Stomach (tissue), 4 donors: ENCODE measurements around the gene CDH16.

ENCODE experiments used
- EP300 ChIP-seq: sonication (generic); formaldehyde crosslinking; IDR thresholded peaks from one replicate; pipeline ENCODE4 v1.6.1; 2017; ENCODE audit warnings: antibody characterized with exemption
- POLR2A ChIP-seq, 4 donors: fragments of 450-650 bp; IDR thresholded peaks; one replicate each; pipeline ENCODE4 v1.6.1; 2016; ENCODE audit warnings: antibody characterized with exemption in 4 of 4, control low read depth in 2 of 4, mild to moderate bottlenecking in 1 of 4, moderate library complexity in 1 of 4
- POLR2AphosphoS5 ChIP-seq, 3 donors: sonication (generic); formaldehyde crosslinking; IDR thresholded peaks; one replicate each; pipeline ENCODE4 v1.6.1; 2016; ENCODE audit warnings: antibody characterized with exemption in 3 of 3
- TF ChIP-seq, protein P1 (sequence below), 7 experiments: fragments of 450-650 bp in 4 of 7; fragments of 200-600 bp in 3 of 7; sonication (generic) in 3 of 7; IDR thresholded peaks; one replicate each; pipeline ENCODE4 v1.5.1; 2016 to 2019; ENCODE audit warnings: antibody characterized with exemption in 7 of 7, control low read depth in 2 of 7, mild to moderate bottlenecking in 1 of 7

DNA sequence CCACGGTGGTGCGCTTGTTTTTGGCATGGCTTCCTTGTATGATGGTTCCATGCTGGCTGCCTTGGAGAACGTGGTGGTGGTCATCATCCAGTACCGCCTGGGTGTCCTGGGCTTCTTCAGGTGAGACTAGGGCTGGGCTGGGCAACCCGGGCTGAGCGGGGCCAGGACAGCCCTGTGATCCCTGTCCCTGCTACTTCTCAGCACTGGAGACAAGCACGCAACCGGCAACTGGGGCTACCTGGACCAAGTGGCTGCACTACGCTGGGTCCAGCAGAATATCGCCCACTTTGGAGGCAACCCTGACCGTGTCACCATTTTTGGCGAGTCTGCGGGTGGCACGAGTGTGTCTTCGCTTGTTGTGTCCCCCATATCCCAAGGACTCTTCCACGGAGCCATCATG lies 21.6 kb upstream of the CDH16 start:
- TF ChIP-seq, protein P1, sequence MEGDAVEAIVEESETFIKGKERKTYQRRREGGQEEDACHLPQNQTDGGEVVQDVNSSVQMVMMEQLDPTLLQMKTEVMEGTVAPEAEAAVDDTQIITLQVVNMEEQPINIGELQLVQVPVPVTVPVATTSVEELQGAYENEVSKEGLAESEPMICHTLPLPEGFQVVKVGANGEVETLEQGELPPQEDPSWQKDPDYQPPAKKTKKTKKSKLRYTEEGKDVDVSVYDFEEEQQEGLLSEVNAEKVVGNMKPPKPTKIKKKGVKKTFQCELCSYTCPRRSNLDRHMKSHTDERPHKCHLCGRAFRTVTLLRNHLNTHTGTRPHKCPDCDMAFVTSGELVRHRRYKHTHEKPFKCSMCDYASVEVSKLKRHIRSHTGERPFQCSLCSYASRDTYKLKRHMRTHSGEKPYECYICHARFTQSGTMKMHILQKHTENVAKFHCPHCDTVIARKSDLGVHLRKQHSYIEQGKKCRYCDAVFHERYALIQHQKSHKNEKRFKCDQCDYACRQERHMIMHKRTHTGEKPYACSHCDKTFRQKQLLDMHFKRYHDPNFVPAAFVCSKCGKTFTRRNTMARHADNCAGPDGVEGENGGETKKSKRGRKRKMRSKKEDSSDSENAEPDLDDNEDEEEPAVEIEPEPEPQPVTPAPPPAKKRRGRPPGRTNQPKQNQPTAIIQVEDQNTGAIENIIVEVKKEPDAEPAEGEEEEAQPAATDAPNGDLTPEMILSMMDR (IDR thresholded peaks at IDR 0.05), result no peak
- TF ChIP-seq POLR2A (IDR thresholded peaks at IDR 0.05), result no peak
- no peak for TF ChIP-seq POLR2AphosphoS5 (IDR thresholded peaks at IDR 0.05)
- TF ChIP-seq EP300, result no peak
